ENCODE measurements around the gene TMEM100.

TMEM100 gene

DNA sequence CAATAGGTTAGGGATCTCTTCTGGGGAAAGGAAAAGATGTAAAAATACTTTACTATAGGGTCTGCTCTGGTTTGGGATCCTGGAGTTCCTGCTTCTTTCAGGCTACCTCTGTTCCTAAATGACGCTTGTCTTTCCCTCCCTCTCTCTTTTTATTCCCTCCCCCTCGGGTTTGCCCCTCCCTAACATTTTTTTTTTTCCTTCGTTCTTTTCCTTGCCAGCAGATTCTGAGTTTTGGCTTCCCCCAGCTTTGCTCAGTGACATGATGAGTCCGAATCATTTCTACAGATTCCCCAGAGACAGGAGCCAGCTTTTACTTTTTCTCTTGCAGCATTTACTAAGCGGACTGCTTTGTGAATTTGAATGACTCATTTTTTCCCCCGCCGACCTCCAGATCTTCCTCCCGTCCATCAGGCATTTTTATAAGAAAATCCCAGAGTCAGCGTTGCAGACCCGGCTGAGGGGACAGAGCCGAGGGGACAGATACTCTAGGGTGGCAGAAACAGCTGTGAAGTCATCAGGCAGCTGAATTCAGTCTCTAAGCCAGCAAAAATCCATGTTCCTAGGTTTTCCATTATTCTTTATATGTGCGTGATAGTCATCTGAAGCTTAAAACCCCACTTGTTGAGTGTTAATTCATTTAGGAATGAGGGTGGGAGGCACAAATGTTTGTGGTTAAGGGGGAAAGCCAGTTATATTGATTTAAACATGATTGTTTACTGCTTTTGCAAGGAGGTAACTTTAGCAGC lies at the start of gene TMEM100:
Gene TMEM100 (minus strand): TSS at position 123 of the 746 bp plus-strand sequence. CDS start 1,794 bp downstream, outside the sequence.
- DNase-seq: no peak

- no peak for DNase-seq
Observed at GRCh38 chr17:55772086-55772485, 49.4 kb upstream of the TMEM100 start.

DNA sequence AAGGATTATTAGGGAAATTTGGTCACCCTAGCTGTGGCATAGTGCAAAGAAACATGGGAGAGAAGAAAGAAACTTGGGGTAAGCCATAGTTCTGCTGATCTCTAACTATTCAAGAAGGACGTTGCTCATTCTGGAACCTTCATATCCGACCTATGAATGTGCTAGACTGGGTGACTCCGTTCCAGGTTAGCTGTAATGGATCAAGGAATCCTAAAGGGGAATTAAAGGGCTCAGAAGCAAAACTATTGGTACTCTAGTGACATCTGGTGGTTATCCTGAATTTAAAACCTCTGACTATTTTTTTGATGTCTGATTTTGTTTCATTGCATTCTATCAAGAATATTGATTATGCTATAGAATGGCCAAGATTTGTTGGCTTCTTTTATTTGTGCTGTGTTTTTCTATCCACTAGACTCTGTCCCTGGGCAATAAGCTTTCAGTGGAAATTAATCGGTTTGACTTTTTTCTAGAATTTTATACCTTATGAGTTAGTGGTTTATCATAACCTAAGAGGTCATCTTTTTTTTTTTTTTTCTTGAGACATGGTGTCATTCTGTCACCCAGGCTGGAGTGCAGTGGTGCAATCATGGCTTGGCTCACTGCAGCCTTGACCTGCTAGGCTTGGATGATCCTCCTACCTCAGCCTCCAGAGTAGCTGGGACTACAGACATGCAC lies 47.7 kb upstream of the TMEM100 start:
- peak; percentile 33 for DNase-seq

GRCh38 chr17:55769625-55770000 lies 46.9 kb upstream of the TMEM100 start:
- DNase-seq: no peak

GRCh38 chr17:55768936-55769624 lies 46.4 kb upstream of the TMEM100 start:
- DNase-seq: no peak

GRCh38 chr17:55765472-55765871 lies 42.8 kb upstream of the TMEM100 start:
- DNase-seq: no peak

- no peak for DNase-seq
Observed at GRCh38 chr17:55764610-55765009, 41.9 kb upstream of the TMEM100 start.

GRCh38 chr17:55763856-55764255 lies 41.2 kb upstream of the TMEM100 start:
- DNase-seq: no peak

DNA sequence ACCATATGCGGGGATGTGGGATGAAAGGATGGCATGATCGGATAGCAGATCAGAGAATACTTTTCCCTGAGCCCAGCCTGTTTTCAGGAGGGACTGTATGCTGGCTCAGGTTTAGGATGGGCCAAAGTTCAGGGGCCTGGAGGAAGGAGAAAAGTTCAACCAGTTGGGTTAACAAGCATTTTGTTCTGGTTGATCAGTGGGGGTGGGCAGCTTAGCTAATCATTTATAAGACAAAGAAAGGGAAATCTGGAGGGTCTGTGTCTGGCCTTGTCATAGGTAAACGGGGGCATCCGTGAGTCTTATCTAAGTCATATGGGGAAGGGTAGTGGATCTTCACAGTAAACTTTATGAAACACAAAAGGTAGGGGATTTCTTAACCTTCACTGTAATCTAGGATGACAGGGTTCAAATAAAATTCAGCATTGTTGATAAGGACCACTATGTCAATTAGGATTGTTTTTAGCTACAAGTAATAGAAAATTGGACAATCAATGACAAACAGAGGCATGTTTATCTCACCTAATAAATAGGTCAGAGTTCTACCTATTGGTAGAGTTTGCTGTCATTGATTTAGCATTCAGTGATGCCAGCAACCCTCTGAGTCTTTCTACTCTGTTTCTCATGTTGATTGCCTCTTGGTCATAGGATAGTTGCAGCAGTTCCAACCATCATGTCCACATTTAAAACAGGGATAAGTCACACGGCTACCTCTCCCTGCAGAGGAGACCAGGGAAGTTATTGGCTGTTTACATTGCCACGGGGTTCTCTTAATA lies 39.6 kb upstream of the TMEM100 start:
- no peak for DNase-seq

- no peak for DNase-seq
Observed at GRCh38 chr17:55760643-55761355, 38.1 kb upstream of the TMEM100 start.

DNA sequence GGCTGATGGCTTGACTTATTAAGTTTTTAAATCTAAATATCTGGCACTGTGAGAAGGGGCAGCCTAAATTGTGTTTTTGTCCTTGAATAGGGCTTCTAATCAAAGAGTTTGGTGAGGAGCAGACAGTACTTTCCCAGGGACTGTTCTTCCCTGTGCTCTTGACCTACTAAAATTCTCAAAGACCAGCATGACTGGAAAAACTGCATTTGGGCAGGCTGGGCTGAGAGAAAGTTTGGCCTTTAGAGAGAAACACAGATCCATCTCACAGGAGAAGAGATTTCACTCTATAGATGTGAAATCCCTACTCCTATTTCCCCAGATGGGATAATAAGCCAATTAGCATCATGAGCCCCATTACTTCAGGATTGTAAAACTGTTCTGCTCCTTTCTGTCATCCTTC lies 35.5 kb upstream of the TMEM100 start:
- DNase-seq: no peak

DNA sequence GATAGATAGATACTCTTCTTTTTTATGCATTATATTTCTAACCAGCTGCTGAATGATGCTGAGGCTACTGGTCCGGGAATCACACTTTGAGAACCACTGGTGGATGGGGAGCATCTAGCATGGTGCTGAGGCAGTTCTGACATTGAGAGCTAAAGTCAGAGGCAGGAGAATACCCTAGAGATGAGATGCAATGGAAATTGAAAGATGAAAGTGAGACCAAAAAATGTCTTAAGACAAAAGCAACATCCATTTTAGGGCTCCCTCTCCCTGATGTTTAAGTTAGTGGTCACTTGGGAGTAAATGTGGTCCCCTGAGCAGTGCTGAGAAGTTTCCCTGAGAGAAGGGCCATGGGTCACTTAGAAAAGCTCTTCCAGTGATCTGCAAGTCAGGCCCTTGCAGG lies 35.0 kb upstream of the TMEM100 start:
- DNase-seq: no peak

DNA sequence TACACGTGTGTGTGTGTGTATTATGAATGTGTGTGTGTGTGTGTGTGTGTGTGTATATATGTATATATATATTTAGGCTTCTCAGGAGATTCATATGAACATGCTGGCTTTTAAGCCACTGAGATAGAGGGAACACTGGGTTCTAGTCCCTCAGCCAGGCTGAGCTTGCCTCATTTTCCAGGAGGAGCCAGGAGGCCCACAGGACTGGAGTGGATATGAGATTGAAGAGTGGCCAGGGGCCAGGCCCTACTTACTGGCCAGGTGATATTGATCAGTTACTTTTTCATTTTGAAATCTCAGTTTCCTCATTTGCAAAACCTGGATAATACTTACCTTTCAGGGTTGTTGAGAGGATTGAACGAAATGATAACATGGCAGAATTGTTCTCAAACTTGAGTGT lies 34.0 kb upstream of the TMEM100 start:
- DNase-seq: no peak

GRCh38 chr17:55751720-55752250 lies 29.1 kb upstream of the TMEM100 start:
- DNase-seq: no peak

- no peak for DNase-seq
Observed at GRCh38 chr17:55750750-55751657, 28.3 kb upstream of the TMEM100 start, which contains the start of gene PCTP. PCTP (plus strand) TSS chr17:55751051; CDS start chr17:55751104, 53 bp downstream.

GRCh38 chr17:55749985-55750384 lies 27.3 kb upstream of the TMEM100 start:
- DNase-seq: no peak

- no peak for DNase-seq
Observed at GRCh38 chr17:55748841-55749240, 26.2 kb upstream of the TMEM100 start.

DNA sequence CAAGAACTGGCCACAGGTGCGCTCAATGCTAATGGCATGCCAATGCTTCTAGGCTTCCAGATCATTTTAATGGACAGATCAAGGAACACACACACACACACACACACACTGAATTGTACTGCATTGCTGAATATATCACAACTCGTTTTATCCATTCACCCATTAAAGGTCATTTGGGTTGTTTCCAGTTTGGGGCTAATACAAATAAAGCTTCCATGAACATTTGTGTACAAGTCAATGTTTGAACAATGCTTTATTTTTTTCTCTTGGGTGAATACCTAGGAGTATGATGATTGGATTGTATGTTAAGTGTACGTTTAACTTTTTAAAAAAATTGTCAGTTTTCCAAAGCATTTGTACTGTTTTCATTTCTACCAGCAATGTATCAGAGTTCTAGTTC lies 24.5 kb upstream of the TMEM100 start:
- DNase-seq: no peak

GRCh38 chr17:55746466-55746865 lies 23.8 kb upstream of the TMEM100 start:
- no peak for DNase-seq

- no peak for DNase-seq
Observed at GRCh38 chr17:55745258-55745657, 22.6 kb upstream of the TMEM100 start.

DNA sequence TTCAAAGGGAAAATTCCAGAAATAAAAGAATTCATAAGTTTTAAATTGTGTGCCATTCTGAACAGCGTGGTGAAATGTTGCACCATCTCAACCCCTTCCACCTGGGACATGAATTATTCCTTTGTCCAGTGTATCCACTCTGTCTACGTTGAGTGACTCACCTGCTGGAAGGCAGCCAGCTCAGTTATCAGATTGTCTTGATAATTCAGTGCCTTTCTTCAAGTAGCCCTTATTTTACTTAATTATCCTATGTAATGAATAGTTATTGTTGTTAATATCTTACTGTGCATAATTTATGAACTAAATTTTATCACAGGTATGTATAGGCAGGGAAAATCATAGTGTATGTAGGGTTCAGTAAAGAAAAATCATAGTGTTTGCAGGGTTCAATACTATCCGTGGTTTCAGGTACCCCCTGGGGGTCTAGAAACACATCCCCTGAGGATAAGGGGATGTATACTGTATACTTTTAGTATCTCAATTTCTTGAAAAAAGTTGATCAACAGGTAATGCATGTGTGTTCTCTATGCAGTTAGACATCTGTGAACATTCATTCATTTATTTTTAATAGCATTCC lies 20.5 kb upstream of the TMEM100 start:
- peak; percentile 28 for DNase-seq
